ENCODE measurements around the gene PLA2G6.

- TF ChIP-seq CTCF (IDR thresholded peaks at IDR 0.05) (no peak), POLR2A (IDR thresholded peaks at IDR 0.05) (no peak)
Observed at GRCh38 chr22:38219632-38220031, 38.0 kb upstream of the PLA2G6 start.

Measured in prostate gland (tissue), 2 donors.